Kidney glomerular epithelial cell (primary cell): ENCODE results near the gene ALDH1A2.

Experiments
- DNase-seq: peaks from one replicate; lab custom pipeline; 2025; lab: John Stamatoyannopoulos, UW

Gene ALDH1A2

DNA sequence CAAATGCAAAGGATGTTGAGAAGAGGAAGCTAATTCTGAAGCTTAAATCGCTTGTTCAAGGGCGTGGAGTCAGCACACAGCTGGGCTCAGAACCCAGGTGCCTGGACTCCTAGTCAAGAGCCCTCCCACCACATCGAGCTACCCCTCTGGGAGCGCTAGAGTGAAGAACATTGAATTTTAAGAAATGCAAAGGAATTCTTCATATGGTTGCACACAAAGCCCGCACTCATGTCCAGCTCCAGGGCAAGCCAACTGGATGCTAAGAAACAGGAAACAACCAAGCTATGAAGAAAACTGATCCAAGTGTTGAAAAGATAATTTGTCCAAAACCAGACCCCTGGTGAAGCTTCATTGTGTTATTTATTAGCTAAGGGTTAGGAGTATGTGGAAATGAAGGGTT is 122.3 kb downstream of the ALDH1A2 start:
- DNase-seq: no peak

GRCh38 chr15:57941816-57942215 is 123.7 kb downstream of the ALDH1A2 start:
- no peak for DNase-seq

DNA sequence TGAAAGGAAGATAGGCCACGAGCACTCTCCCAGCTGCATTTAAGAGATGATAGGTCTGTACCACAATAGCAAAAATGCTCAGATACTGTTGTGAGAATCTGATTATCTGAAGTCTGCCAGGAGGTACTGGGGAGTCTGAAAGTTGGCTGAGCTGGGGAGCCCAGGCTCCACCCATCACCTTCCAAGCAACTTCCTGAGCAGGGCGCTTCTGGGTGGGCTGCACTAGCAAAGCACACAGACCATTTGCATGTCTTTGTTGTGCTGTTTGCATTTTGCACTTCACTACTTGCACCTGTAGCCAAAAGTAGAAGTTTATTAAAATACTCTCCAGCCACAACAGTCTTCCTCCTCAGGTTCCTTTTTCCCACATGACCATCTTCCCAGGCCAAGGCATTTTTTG is 133.2 kb downstream of the ALDH1A2 start:
- no peak for DNase-seq

DNA sequence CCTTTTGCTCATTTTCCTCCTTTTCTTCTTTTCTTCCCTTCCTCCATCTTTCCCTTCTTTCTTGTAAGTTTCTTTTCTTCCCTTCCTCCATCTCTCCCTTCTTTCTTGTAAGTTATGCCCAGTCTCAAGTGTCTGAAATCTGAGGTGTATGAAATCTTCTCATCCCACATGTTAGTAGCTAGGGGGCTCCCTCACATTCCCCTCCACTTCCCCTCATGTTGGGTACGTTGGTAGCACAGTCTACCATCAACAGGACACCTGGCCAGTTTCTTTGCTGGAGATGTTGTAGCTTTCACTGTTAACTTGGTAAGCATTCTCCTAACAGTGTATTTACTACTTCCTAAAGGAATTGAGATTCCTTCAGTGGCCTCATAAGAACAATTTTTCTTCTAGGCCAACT is 133.9 kb downstream of the ALDH1A2 start:
- no peak for DNase-seq

DNA sequence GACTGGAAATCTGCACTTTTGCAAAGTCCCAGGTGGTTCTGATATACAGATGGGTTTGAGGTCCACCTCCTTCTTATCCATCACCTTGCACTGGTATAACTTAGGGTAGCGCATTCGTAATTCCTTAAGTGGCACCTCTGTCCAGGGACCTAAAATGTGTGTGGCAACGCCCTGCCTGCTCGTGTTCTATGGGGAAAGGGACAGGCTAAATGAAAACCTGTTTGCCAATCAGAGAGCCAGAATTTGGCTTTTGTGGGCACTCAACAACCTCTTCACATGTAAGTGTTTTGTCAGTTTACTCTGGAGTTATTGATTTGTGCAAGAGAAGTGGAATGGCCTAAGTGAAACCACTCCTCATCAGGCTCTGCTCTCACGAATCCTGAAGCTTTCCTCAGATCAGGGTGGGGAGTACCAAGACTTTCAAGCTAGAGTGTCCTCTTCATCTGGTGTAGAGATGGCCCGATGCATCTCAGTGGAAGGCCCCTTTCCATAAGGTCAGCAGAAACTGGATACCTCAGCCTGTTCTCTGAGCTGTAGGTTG is 138.3 kb downstream of the ALDH1A2 start:
- DNase-seq: no peak

DNA sequence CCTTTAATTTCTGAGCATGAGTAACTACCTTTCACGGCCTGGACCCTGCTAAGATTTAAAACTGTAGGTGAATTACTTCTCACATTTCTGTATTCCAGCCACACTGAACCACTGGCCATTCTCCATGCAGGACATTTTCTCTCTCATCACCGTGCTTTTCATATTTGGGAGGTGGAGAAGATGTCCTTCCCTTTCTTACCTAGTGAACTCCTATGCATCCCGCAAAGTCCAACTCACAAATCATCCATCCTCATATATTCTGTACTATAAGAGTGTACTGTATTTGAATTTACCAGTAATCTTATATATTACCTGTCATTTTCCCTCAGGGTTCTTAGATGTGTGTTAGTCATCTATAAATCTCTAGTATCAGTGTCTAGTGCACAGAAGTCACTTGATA is 139.9 kb downstream of the ALDH1A2 start:
- no peak for DNase-seq

- DNase-seq: no peak
These were observed 140.9 kb downstream of the ALDH1A2 start for GRCh38 chr15:57924598-57924997.

DNA sequence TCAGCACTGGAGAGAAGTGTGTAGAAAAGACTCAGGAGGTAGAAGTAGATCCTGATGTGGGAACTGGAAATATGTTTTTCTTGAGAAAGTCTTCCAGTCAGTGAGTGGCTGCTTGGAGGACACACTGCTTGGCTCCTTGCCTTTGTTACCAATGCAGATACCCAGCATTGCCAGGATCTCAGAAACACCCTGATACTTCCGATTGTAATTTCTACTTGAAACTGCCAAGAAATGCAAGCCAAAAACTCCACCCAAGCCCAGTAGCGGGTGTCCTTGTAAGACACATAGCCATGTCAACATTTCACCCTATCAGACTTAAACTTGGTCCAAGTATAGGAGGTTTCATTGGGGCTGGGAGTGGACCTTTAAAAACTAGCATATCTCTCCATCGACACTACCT is 141.8 kb downstream of the ALDH1A2 start:
- no peak for DNase-seq

- no peak for DNase-seq
These were observed 142.2 kb downstream of the ALDH1A2 start for GRCh38 chr15:57923306-57923705.

DNA sequence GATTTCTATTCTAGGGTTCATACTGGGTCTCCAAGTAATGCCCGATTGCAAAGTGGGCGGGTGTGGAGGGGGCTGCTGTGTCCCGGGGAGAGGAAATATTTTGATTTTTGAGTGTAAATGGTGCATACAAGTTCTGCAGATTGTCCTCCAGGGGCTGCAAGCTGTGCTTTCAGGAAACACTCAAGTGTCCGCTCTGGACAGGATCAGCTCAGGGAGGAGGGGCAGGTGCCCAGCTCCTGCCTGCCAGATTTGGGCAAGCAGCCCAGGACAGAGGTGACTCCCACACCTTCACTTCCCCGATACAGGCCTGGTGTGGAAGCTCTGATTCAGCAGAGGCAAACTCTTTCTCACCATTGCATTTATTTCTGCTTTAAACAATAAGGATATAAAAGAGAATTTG is 142.7 kb downstream of the ALDH1A2 start:
- peak; percentile 72 for DNase-seq

DNA sequence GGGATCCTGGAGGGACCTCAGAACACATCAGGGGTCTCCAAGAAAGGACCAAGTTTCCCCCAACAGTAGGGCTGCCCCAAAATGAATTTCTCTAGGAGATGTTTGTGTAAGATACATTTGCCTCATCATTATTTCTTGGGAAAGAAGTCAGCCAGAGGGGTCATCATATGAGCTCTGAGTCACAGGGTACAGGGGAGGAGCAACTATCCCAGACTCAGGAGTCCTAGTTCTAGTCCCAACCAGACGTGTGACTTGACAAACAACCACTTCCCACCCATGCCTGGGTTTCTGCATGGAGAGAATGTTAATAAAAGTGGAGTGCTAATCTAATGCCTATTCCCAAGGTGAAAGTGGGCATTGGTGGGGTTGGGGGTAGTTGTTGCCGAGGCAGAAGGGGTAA is 144.1 kb downstream of the ALDH1A2 start:
- DNase-seq: no peak

- DNase-seq: peak; percentile 66
These were observed 144.6 kb downstream of the ALDH1A2 start for GRCh38 chr15:57920911-57921310.

DNA sequence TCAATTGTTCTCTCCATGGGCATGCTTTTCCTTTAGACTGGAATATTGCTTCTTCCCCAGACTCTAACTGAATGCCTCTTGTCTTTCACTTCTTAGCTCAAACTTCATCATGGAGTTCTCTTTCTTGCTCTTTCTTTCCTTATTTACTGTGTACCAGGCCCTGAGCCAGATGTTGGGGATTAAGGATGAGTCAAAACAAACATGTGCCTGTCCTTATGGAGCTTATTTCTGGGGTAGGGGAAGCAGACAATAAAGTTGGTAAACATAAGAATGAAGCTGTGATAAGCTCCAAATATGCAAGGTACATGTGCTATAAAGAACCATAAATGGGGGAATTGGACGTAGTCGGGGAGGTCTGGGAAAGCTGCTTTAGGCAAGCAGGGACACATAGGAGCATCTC is 145.8 kb downstream of the ALDH1A2 start:
- no peak for DNase-seq

DNA sequence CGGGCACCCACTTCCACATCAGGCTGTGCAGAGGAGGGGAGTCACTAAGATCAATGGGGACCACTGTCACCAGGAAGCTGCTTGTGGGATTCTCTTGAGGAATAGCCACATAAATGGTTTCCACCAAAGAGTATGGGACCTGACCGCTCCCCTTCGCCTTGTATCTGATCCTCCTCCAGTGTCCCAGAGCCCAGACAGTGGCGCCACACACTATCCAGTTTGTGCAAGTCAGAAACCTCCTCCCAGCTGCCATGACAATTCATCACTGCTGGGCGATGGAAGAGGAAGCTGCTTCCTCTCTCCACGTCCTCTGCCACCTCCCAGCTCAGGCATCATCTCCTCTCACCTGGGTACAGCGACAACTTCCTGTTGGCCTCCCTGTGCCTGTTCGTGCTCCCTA is 147.5 kb downstream of the ALDH1A2 start:
- DNase-seq: no peak

- peak; percentile 70 for DNase-seq
These were observed 148.8 kb downstream of the ALDH1A2 start for GRCh38 chr15:57916695-57917094.

- DNase-seq: no peak
These were observed 149.5 kb downstream of the ALDH1A2 start for GRCh38 chr15:57915827-57916531.

DNA sequence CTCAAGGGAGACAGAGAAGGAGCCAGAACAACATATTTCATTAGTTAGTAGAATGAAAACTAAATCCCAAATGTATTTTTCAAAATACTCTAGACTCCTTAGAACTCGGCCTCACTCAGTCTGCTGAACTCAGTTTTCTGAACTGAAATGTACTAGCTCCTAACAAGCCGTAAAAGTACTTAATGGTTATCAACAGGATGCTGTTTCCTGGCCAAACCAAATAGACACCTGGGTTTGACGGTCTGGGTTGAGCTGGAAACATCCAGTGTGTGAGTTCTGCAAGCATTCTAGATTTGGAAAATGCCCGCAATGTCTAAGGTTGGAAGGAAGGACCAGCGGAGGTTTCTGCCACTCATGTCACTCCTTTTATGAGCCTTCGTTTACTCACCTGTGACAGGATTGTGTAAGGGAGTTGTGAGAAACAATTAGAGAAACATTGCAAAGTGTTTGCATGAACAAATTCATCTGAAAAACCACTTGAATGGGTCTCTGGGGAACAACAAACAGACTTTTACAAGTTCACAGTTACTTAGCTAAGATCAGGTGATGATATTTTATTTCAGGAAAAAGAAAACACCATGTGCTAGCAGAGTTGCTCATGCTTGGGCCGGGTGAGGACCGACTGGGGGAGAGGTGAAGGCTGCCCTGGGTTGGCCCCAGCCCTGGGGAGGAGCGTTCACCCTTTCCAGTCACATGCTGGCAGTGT is 151.0 kb downstream of the ALDH1A2 start:
- no peak for DNase-seq

DNA sequence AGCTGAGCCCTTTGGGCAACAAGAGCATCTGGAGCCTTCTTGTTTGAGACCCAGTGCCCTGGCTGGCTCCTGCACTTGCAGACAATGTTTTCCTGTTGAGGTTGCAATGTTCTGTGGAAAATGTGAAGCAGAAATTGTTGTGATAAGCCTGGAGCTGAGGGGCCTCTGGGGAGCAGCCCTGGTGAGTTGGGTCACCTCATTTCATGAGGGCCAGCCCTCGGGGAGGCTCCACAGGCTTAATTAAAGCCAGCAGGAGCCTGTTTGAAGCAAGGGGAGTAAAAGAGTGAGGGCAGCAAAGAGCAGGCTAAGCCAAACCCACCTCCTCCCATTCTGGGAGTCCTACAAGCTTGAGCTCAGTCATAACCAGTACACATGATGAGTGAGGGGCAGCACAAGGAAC is 154.3 kb downstream of the ALDH1A2 start:
- no peak for DNase-seq

DNA sequence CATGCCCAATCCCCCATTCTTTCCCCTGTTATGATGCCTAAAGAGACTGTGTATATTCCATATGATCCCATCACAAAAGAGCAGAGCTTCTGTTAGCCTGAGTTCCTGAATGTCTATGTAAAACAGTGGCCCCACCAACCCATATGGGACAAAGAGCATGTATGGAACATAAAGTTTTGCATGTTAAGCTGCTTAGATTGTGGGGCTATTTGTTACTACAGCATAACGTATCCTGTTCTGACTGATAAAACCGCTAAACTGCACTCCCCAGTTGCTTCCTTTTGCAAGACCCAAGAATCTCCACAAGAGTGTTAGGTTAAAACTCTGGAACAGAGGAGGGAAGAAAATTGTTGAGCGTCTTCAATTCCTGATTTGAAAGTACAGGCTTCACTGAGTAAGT is 154.8 kb downstream of the ALDH1A2 start:
- DNase-seq: no peak

DNA sequence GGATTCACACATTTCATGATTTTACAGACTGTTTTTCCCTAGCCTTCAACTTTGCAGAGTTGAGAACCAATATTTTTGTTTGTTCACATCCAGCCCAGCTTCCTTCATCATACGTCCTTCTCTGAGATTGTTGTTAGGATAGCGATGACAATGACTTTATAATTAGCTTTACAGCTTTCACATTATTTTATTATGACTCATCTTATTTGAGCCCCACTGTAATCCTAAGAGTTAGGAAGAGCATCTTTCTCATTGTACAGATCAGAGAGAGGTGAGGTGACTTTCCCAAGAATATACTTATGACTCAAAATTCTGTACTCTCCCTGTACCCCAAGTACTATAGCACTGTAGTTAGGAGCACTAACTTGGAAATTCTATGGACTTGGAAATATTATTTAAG is 156.1 kb downstream of the ALDH1A2 start:
- DNase-seq: no peak

GRCh38 chr15:57903626-57904025 is 161.9 kb downstream of the ALDH1A2 start:
- no peak for DNase-seq
